Nephron progenitor cell (in vitro differentiated cells): ENCODE measurements around the gene TNFRSF14.

Experiments used
- DNase-seq: peaks from one replicate; pipeline ENCODE4 v3.0.0; 2021
- H3K27ac Mint-ChIP-seq: 2 replicates; pipeline ENCODE4 v1.8.0; 2021; ENCODE audit warnings: mild to moderate bottlenecking, moderate library complexity, mixed read lengths
- H3K27me3 Mint-ChIP-seq: 2 replicates; pipeline ENCODE4 v1.8.0; 2021; ENCODE audit warnings: mild to moderate bottlenecking, low read depth, mixed read lengths; ENCODE audit not compliant: poor library complexity
- H3K36me3 Mint-ChIP-seq: 2 replicates; pipeline ENCODE4 v1.8.0; 2021; ENCODE audit warnings: low read depth, mixed read lengths
- H3K4me1 Mint-ChIP-seq: 2 replicates; pipeline ENCODE4 v1.8.0; 2021; ENCODE audit warnings: mixed read lengths
- H3K4me3 Mint-ChIP-seq: 2 replicates; pipeline ENCODE4 v1.8.0; 2021; ENCODE audit warnings: mild to moderate bottlenecking, moderate library complexity, mixed read lengths
- H3K9me3 Mint-ChIP-seq: 2 replicates; pipeline ENCODE4 v1.8.0; 2021; ENCODE audit warnings: mild to moderate bottlenecking, moderate library complexity, mixed read lengths
- CTCF ChIP-seq: fragments of 200-600 bp; sonication (generic); IDR thresholded peaks from 2 replicates; pipeline ENCODE4 v1.5.0; 2021; ENCODE audit warnings: antibody characterized with exemption

TNFRSF14 gene

GRCh38 chr1:2561898-2562895, 6.0 kb downstream of the TNFRSF14 start:
- H3K4me1 Mint-ChIP-seq = peaks cover 29% of the 10 kb centered on the region
- no peaks in the 10 kb centered on the region for H3K36me3 Mint-ChIP-seq
- DNase-seq = no peak
- no peaks in the 10 kb centered on the region for H3K9me3 Mint-ChIP-seq
- H3K4me3 Mint-ChIP-seq = no peak overlapping the region
- no peak overlapping the region for H3K27ac Mint-ChIP-seq
- TF ChIP-seq CTCF = peak; percentile 25
- peaks cover 7% of the 10 kb centered on the region for H3K27me3 Mint-ChIP-seq

GRCh38 chr1:2563205-2563604, 7.0 kb downstream of the TNFRSF14 start:
- no peak for DNase-seq
- Mint-ChIP-seq H3K36me3 (no peaks in the 10 kb centered on the region), H3K27me3 (peaks cover 7% of the 10 kb centered on the region), H3K4me1 (peaks cover 34% of the 10 kb centered on the region), H3K27ac (peak overlapping the region; percentile 75), H3K4me3 (no peak overlapping the region), H3K9me3 (no peaks in the 10 kb centered on the region)
- TF ChIP-seq CTCF = no peak

GRCh38 chr1:2564006-2564814, 8.0 kb downstream of the TNFRSF14 start:
- Mint-ChIP-seq H3K9me3 (no peaks in the 10 kb centered on the region), H3K27ac (no peak overlapping the region), H3K4me1 (peaks cover 39% of the 10 kb centered on the region), H3K36me3 (no peaks in the 10 kb centered on the region), H3K4me3 (no peak overlapping the region), H3K27me3 (peaks cover 7% of the 10 kb centered on the region)
- TF ChIP-seq CTCF = no peak
- no peak for DNase-seq

GRCh38 chr1:2564815-2565374, 8.7 kb downstream of the TNFRSF14 start:
- Mint-ChIP-seq H3K4me1 (peaks cover 40% of the 10 kb centered on the region), H3K36me3 (no peaks in the 10 kb centered on the region), H3K4me3 (peak overlapping the region; percentile 30), H3K27me3 (peaks cover 7% of the 10 kb centered on the region), H3K27ac (no peak overlapping the region), H3K9me3 (no peaks in the 10 kb centered on the region)
- TF ChIP-seq CTCF = no peak
- DNase-seq = no peak

GRCh38 chr1:2566101-2567045, 10.2 kb downstream of the TNFRSF14 start:
- Mint-ChIP-seq H3K27ac (no peak overlapping the region), H3K36me3 (no peaks in the 10 kb centered on the region), H3K4me3 (no peak overlapping the region), H3K27me3 (peaks cover 6% of the 10 kb centered on the region), H3K9me3 (no peaks in the 10 kb centered on the region), H3K4me1 (peaks cover 52% of the 10 kb centered on the region)
- no peak for DNase-seq
- TF ChIP-seq CTCF = no peak
